ENCODE measurements around the gene CCDC149. TPM values are rescaled to one million over a fixed set of nuclear protein-coding genes. Genes with fewer than 3 reads are reported as not detected.

The CCDC149 gene
- total RNA-seq, 2 experiments from 2014 or later: not detected

DNA sequence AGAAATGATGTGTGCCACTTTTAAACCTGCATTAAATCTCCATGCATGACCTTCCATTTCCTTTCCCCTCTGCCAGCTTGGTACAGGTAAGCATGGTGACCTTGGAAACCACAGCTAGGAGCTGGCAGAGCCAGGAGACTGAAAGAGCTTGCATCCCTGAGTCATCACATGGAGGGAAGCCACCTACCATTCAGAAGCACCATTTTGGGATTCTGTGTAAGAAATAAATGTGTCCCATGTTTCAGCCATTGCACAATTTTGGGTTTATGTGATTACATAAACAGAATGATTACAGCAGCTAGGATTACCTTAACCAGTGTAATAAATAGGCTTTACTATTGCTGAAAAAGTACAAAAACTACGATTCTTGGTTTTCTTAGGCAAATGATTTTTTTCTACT is 17.3 kb upstream of the CCDC149 start:
- ChIA-PET CTCF (no interaction called here), POLR2A (no interaction called here)
- Mint-ChIP-seq H3K36me3 (no peaks in the 10 kb centered on the region), H3K27me3 (peaks cover 4% of the 10 kb centered on the region), H3K4me1 (ENCODE audit: low read depth) (no peaks in the 10 kb centered on the region), H3K9me3 (peaks cover 9% of the 10 kb centered on the region), H3K27ac (no peak overlapping the region), H3K4me3 (no peak overlapping the region)
- DNase-seq: no peak
- intact Hi-C loops (cut with micrococcal nuclease): no loop called here

DNA sequence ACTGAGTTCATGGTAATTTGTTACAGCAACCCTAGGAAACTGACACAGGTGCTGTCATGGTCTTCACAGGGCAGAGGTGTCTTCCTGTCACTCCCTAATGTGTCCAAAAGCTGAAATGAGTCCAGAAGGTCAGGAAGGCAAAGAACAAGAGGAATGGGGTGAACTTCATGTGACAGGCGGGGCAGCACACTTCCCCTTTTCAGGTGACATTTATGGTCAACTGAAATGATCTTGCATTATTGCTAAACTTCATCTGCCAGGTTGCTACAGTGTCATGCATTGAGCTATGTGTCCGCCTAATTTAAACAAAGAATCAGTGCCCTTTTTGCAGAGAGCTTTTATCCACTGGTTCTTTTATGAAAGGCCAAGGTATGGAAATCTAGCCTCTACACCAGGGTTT is 15.9 kb upstream of the CCDC149 start:
- H3K4me1 Mint-ChIP-seq (ENCODE audit: low read depth): no peaks in the 10 kb centered on the region
- H3K36me3 Mint-ChIP-seq: no peaks in the 10 kb centered on the region
- ChIA-PET POLR2A (no interaction called here), CTCF (no interaction called here)
- intact Hi-C loops (cut with micrococcal nuclease): no loop called here
- no peak for DNase-seq
- no peak overlapping the region for H3K27ac Mint-ChIP-seq
- peaks cover 6% of the 10 kb centered on the region for H3K9me3 Mint-ChIP-seq
- H3K27me3 Mint-ChIP-seq: peaks cover 4% of the 10 kb centered on the region
- no peak overlapping the region for H3K4me3 Mint-ChIP-seq

DNA sequence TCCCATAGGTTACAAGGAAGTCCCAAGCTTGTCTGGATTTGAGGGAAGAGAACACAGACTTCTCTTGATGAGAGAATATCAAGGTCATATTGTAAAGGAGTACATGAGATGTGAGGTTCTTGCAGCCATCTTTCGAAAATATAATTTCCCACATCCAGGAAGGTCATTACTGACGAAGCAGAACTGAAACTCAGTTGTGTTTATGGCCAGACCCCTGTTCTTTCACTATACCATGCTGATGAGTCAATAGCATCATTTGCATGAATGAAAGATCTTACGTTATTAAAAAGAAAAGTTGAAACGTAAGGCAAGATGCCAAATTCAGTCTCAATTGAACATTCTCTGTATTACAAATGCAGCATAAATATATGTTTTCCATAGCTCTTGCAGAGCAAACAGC is 14.2 kb upstream of the CCDC149 start:
- no peak for DNase-seq
- CTCF ChIA-PET: no interaction called here
- H3K36me3 Mint-ChIP-seq: no peaks in the 10 kb centered on the region
- H3K4me3 Mint-ChIP-seq: no peak overlapping the region
- H3K27ac Mint-ChIP-seq: no peak overlapping the region
- no peaks in the 10 kb centered on the region for H3K9me3 Mint-ChIP-seq
- no peaks in the 10 kb centered on the region for H3K4me1 Mint-ChIP-seq (ENCODE audit: low read depth)
- peaks cover 4% of the 10 kb centered on the region for H3K27me3 Mint-ChIP-seq
- POLR2A ChIA-PET: no interaction called here
- intact Hi-C loops (cut with micrococcal nuclease): no loop called here

DNA sequence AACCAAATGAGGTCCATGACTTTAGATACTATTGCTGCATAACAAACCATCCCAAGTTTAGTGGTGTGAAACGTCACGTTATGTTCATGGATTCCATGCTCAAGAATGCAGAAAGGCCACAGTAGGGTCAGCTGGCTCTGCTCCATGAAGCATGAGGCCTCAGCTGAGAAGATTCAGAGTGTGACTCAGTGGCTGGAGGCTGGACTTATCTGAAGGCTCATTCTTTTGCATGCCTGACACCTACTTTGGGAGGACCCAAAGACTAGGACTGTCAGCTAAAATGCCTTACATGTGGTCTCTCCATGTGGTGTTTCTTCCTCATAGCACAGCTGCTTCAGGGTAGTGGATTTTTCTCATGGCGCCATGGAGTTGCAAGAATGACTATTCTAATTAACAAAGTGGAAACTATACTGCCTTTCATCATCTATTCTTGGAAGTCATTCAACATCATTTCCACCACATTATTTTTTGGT is 11.5 kb upstream of the CCDC149 start:
- Mint-ChIP-seq H3K27ac (no peak overlapping the region), H3K27me3 (peaks cover 7% of the 10 kb centered on the region), H3K9me3 (peaks cover 10% of the 10 kb centered on the region), H3K4me3 (no peak overlapping the region), H3K36me3 (no peaks in the 10 kb centered on the region), H3K4me1 (ENCODE audit: low read depth) (no peaks in the 10 kb centered on the region)
- POLR2A ChIA-PET: no interaction called here
- CTCF ChIA-PET: no interaction called here
- no peak for DNase-seq
- intact Hi-C loops (cut with micrococcal nuclease): no loop called here

DNA sequence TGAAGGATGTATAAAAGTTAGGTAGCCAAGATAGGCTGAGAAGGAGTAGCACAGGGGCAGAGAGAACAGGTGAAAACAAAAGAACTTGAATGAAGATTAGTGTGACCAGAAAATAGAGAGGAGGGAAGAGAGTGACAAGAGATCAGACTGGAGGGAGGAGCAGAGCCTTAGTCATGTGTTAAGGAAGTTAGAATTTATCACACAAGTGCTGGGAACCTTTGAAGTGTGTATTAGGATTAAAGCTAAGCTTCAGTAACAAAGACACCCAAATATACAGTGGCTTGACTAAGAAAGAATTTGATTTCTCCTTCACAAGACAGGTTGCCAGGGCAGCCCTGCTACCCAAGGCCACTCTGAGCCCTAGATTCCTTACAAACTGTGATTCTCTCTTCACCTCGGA is 10.7 kb upstream of the CCDC149 start:
- POLR2A ChIA-PET: no interaction called here
- intact Hi-C loops (cut with micrococcal nuclease): no loop called here
- H3K27me3 Mint-ChIP-seq: peaks cover 7% of the 10 kb centered on the region
- H3K27ac Mint-ChIP-seq: no peak overlapping the region
- CTCF ChIA-PET: no interaction called here
- H3K36me3 Mint-ChIP-seq: no peaks in the 10 kb centered on the region
- DNase-seq: no peak
- no peaks in the 10 kb centered on the region for H3K4me1 Mint-ChIP-seq (ENCODE audit: low read depth)
- H3K4me3 Mint-ChIP-seq: no peak overlapping the region
- H3K9me3 Mint-ChIP-seq: peaks cover 11% of the 10 kb centered on the region

DNA sequence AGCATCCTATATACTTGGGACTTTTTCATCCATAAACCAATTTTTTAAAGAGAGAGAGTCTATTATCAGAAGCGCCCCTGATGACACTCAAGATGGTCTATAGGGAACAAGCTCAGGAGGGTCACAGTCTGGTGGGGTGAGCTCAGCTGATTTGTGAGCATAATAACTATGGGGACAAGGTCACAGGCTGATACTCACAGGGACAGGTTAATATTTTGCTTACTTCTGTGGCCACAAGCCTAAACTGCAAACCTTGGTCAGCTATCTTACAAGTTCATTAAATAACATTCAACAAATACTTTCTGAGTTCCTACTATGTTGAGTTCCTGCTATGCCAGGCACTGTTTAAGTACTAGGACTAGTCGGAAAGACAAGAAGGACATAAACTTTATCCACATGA is 10.2 kb upstream of the CCDC149 start:
- peaks cover 11% of the 10 kb centered on the region for H3K9me3 Mint-ChIP-seq
- H3K27ac Mint-ChIP-seq: no peak overlapping the region
- ChIA-PET CTCF (no interaction called here), POLR2A (no interaction called here)
- no peak for DNase-seq
- peaks cover 7% of the 10 kb centered on the region for H3K27me3 Mint-ChIP-seq
- H3K36me3 Mint-ChIP-seq: no peaks in the 10 kb centered on the region
- H3K4me1 Mint-ChIP-seq (ENCODE audit: low read depth): no peaks in the 10 kb centered on the region
- no peak overlapping the region for H3K4me3 Mint-ChIP-seq
- intact Hi-C loops (cut with micrococcal nuclease): no loop called here

DNA sequence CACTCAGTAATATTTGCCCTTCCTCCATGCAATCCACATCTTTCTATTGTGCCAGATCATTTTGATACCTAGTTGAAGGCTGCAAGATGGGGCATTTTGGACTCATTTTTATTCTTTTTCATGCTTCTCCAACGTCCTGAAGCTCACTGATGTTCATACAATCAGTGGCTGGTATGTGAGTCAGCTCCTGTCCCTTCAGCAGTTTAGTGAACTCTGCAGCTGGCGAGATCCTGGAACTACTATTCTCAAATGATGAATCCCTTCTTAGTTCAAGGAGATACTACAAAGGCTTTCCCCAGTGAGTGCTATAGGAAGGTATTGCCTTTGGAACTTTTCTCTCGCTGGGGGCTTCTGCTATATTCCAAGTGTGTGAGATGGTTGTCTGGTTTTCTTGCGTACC is 9.6 kb upstream of the CCDC149 start:
- intact Hi-C loops (cut with micrococcal nuclease): no loop called here
- ChIA-PET CTCF (no interaction called here), POLR2A (no interaction called here)
- DNase-seq: no peak
- Mint-ChIP-seq H3K27ac (no peak overlapping the region), H3K27me3 (peaks cover 7% of the 10 kb centered on the region), H3K36me3 (no peaks in the 10 kb centered on the region), H3K4me1 (ENCODE audit: low read depth) (no peaks in the 10 kb centered on the region), H3K4me3 (no peak overlapping the region), H3K9me3 (peaks cover 11% of the 10 kb centered on the region)

DNA sequence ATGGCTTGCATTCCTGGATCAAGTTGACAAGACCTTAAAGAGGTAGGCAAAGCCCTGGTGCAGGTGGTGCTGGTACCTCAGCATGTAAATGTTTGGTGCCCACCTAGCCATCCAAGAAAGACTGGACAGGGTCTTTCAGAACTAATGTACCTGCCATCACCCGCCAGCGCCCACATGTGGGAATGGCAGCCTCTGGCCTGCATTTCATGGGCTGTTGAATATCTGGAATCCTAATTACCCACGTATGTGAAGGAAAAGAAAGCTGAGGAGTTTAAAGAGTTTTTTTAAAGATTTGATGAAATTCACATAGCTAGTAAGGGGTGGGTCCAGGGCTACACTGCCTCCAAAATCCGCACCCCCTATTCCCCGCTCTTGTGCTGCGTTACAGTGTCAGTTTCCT is 8.6 kb upstream of the CCDC149 start:
- no peaks in the 10 kb centered on the region for H3K4me1 Mint-ChIP-seq (ENCODE audit: low read depth)
- H3K36me3 Mint-ChIP-seq: no peaks in the 10 kb centered on the region
- H3K9me3 Mint-ChIP-seq: peaks cover 11% of the 10 kb centered on the region
- H3K27me3 Mint-ChIP-seq: peaks cover 7% of the 10 kb centered on the region
- intact Hi-C loops (cut with micrococcal nuclease): no loop called here
- no peak for DNase-seq
- H3K27ac Mint-ChIP-seq: no peak overlapping the region
- ChIA-PET CTCF (no interaction called here), POLR2A (no interaction called here)
- H3K4me3 Mint-ChIP-seq: no peak overlapping the region

DNA sequence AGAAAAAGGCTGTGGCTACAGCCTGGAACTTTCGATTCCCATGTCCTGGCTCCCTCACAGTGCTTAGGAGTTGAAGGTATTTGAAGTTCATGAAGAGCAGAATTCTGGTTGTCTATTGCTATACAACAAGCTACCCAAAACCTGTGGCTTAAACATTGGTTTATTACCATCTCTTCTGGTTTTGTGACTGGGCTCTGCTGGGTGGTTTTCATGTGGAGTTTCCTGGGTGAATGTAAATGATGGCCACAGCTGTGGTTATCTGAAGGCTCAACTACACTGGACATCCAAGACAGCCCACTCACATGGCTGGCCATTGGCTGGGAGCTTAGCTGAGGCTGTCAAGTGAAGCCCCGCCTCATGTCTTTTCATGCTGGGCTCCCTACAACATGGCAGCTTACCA is 7.2 kb upstream of the CCDC149 start:
- Mint-ChIP-seq H3K27me3 (peaks cover 4% of the 10 kb centered on the region), H3K36me3 (no peaks in the 10 kb centered on the region), H3K4me3 (no peak overlapping the region), H3K9me3 (peaks cover 11% of the 10 kb centered on the region), H3K27ac (no peak overlapping the region), H3K4me1 (ENCODE audit: low read depth) (no peaks in the 10 kb centered on the region)
- intact Hi-C loops (cut with micrococcal nuclease): no loop called here
- POLR2A ChIA-PET: no interaction called here
- CTCF ChIA-PET: no interaction called here
- DNase-seq: no peak

DNA sequence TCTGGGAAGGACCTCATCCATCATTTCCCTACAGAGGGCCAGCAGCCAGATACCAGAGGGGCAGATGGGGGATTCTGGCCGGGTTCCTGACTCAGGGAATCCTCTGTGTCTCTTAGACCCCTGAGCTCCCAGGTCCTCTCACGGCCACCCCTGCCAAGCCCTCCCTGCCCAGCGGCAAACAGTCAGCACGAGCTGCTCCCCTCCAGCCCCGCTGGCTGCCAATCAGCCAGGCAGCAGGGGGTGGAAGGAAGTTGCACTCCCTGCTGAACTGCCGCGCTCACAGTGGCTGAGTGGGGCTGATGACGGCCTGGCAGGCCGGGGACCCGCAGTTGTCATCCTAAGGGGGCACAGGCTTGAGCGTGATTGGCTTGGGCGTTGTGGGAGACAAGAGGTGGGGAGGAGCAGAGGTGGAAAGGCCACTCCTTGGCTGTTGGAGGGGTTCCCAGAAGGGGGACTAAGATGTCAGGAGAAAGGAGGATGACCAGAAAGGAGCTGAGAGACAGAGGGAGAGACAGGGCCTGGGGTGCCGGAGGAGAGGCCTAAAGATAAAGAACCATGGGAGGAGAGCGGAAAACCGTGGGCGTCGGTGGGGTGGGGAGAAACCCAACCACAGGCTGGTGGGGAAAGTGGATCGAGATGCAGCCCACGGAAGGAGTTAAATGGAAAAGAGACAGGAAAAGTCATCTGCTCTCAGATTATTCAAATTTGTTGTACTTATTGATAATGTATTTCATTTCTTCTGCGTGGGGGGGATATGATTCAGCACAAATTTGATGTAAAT is 4.4 kb upstream of the CCDC149 start:
- Mint-ChIP-seq H3K4me1 (ENCODE audit: low read depth) (peaks cover 2% of the 10 kb centered on the region), H3K36me3 (no peaks in the 10 kb centered on the region), H3K9me3 (peaks cover 11% of the 10 kb centered on the region), H3K27me3 (peaks cover 15% of the 10 kb centered on the region), H3K27ac (no peak overlapping the region), H3K4me3 (no peak overlapping the region)
- no peak for DNase-seq
- intact Hi-C loops (cut with micrococcal nuclease): no loop called here
- CTCF ChIA-PET: no interaction called here
- POLR2A ChIA-PET: no interaction called here

DNA sequence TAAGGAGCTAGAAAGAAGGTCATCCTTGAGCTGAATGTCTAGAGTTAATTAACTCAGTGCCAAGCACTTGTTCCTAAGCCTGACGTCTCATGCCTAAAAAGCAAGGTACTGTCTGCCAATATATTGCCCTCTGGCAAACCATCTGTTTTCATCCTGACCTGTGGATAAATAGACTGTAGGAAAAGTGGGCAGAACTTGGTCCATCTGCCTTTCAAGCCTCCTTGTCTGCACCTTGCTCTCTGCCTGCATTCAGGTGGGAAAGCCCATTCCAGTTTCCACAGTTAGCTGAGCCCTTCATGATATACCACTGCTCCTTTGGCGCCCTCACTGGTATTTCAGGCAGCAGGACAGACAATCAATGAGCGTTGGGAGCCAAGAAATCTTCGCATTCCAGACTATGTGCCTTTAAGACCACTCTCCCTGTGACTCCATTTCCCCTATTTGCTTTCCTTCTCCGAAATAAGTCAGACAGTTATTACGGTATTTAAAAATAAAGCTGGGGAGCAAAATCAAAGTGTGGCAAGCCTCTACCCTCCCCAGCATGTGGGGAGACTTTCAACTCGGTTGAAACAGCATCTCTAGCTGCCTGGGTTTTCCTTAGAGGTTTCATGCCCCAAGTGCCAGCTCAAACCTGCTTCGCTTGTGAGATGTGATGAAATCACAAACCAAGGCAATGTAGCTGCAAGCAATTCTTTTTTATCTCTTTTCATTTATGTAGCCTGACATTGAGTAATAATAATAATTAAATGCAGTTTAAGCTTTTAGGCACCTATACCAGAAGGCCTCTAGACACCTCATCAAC is 2.5 kb upstream of the CCDC149 start:
- no peak for DNase-seq
- intact Hi-C loops (cut with micrococcal nuclease): no loop called here
- Mint-ChIP-seq H3K4me3 (no peak overlapping the region), H3K36me3 (no peaks in the 10 kb centered on the region), H3K27ac (no peak overlapping the region), H3K4me1 (ENCODE audit: low read depth) (peaks cover 2% of the 10 kb centered on the region), H3K9me3 (peaks cover 10% of the 10 kb centered on the region), H3K27me3 (peaks cover 22% of the 10 kb centered on the region)
- POLR2A ChIA-PET: no interaction called here
- CTCF ChIA-PET: interaction anchor here (0.6 kb wide), 1 partner anchor 207 kb away, joined by 3 read pairs; no protein-coding TSS in a partner anchor

DNA sequence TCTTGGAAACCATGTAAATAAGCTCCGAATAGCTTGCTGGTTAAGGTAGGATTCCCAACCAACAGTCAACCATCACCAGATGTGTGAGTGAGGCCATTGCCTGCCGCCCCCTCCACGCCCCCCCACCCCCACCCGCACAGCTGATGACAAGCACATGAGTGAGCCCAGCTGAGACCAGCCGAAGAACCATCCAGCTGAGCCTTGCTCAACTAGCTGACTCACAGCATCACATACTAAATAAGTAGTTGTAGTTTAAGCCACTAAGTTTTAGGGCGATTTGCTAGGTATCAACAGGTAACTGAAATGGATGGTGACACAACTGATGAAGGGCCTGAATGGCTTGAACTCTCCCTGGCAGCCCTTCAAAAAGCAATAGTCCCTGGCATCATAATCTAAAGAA is 1.6 kb upstream of the CCDC149 start:
- DNase-seq: no peak
- intact Hi-C loops (cut with micrococcal nuclease): no loop called here
- CTCF ChIA-PET: no interaction called here
- POLR2A ChIA-PET: no interaction called here
- H3K36me3 Mint-ChIP-seq: no peaks in the 10 kb centered on the region
- H3K27me3 Mint-ChIP-seq: peaks cover 25% of the 10 kb centered on the region
- peaks cover 6% of the 10 kb centered on the region for H3K9me3 Mint-ChIP-seq
- peaks cover 2% of the 10 kb centered on the region for H3K4me1 Mint-ChIP-seq (ENCODE audit: low read depth)
- no peak overlapping the region for H3K4me3 Mint-ChIP-seq
- no peak overlapping the region for H3K27ac Mint-ChIP-seq

DNA sequence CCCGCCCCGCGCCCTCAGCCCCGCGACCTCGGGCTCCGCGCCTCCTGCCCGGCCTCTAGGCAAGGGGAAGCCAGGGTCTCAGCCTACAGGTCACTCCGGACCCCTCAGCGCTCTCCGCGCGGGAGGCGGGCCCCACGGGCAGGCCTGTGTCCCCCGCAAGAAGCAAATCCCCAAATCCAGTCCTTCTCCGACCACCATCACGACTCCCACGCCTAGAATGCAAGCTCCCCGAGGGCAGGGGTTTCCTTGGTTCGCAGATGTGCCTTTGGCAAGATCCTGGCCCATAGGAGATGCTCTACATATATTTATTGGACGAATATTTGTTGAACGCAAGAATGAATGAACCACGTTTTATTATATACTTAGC is 260 bp upstream of the CCDC149 start:
- DNase-seq: no peak
- ChIA-PET CTCF (no interaction called here), POLR2A (no interaction called here)
- H3K4me1 Mint-ChIP-seq (ENCODE audit: low read depth): peaks cover 2% of the 10 kb centered on the region
- no peak overlapping the region for H3K27ac Mint-ChIP-seq
- no peak overlapping the region for H3K4me3 Mint-ChIP-seq
- peaks cover 25% of the 10 kb centered on the region for H3K27me3 Mint-ChIP-seq
- H3K36me3 Mint-ChIP-seq: no peaks in the 10 kb centered on the region
- intact Hi-C loops (cut with micrococcal nuclease): no loop called here
- peaks cover 4% of the 10 kb centered on the region for H3K9me3 Mint-ChIP-seq
